HG03571 (cell line): ENCODE data around the gene KTN1.

ENCODE experiments used
- ATAC-seq: cut with Tn5 transposase; IDR thresholded peaks from one replicate; pipeline ENCODE4 v1.9.1; 2021; ENCODE audit not compliant: unreplicated experiment

The KTN1 gene

DNA sequence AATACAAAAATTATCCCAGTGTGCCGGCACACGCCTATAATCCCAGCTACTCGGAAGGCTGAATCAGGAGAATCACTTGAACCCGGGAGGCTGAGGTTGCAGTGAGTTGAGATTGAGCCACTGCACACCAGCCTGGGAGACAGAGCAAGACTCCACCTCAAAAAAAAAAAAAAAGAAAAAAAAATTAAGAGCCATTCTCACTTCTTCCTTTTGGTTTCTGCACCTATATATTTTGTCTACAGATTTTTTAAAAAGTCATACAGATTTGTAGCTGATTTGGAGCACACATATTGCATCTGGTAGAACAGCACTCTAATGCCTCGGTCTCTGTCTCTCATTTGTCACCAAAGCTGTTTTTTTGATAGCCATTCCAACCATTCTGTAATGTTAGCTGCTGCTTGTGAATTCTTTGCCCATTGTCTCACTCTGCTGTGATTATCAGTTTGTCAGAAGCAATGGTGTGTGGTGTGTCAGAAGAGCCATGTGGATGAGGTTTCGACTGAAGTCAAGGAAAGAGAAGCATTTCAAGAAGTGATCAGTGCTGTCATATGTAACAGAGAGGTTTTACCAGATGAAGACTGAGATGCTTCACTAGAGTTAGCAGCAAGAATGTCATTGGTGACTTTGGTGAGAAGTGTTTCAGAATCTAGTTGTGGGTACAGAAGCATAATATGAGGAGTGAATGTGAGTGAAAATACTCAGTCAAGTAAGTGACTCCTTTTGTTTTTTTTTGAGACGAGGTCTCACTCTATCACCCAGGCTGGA, 8.7 kb upstream of the KTN1 start:
- peak; percentile 64 for ATAC-seq

GRCh38 chr14:55572578-55572977, 7.4 kb upstream of the KTN1 start:
- no peak for ATAC-seq

DNA sequence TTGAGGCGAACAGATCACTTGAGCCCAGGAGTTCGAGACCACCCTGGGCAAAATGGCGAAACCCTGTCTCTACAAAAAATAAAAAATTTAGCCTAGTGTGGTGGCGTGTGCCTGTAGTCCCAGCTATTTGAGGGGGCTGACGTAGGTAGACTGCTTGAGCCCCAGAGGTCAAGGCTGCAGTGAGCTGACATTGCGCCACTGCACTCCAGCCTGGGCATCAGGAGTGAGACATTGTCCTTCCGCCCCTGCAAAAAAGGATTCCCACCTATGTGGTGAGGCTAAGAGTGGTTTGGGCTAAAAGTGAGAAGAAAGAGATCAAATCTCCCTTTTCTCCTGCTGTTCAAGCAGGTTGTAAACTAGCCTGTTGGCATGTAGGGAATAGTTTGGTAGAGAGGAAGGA, 5.0 kb upstream of the KTN1 start:
- ATAC-seq, result no peak

- ATAC-seq, result no peak
Measured at GRCh38 chr14:55577229-55577628, 2.8 kb upstream of the KTN1 start.

- no peak for ATAC-seq
Measured at GRCh38 chr14:55578511-55578910, 1.5 kb upstream of the KTN1 start.

DNA sequence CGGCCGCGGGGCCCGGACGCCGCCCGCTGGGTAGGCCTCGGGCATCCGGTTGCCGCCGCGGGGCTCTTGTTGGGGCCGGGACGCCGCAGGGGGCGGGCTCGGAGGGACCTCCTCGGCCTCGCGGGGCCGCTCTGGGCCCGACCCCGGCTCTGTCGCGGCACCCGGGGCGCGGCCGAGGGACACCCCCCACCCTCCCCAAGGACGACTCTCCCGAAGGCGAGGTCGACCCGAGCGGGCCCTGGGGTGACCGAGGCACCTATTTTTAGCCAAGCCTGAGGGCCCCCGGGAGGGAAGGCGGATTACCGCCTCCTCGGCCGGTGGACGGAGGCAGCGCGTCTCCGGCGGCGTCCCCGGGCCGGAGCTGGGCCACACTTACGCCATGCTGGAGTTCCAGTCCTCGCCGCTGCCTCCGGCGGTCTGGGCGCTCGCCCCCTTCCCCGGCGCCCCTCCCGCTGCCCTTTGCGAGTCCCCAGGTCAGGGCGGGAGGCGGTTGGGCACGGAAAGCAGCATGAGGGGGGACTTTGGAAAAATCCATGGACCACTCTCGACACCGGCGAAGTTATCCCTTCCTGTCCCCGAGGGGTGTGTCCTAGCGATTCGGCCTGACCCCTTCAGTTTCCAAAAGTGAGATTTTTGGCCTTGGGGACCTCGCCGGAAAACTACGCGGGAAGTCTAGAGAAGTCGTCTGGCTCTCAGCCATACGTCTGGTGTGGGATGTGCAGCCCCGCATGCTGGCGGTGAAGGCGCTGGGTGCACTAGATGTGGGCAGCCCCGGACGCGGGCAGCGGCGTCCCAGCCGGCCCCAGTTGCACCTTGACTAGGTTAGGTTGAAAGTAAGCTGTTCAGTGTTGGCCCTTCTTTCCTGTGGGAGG, 699 bp downstream of the KTN1 start:
- peak; percentile 49 for ATAC-seq

DNA sequence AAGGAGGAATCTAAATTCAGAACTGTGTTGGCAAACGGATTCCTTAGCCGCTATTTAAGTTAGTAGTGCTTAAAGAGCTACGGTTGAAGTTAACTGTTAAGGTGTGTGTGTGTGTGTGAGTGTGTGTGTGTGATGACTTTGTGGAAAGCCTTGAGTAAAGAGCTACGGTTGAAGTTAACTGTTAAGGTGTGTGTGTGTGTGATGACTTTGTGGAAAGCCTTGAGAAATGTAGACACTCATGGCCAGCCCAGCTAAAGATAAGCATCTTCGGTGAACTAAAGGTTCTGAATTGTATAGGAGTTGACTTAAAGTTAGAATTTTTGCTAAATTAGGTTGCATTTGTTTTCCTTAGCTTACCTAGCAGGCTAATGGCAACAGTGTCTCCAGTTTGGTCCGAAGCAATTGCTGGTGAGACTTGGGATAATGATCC, 1.4 kb downstream of the KTN1 start:
- no peak for ATAC-seq

GRCh38 chr14:55582746-55583145, 2.7 kb downstream of the KTN1 start:
- ATAC-seq, result no peak

DNA sequence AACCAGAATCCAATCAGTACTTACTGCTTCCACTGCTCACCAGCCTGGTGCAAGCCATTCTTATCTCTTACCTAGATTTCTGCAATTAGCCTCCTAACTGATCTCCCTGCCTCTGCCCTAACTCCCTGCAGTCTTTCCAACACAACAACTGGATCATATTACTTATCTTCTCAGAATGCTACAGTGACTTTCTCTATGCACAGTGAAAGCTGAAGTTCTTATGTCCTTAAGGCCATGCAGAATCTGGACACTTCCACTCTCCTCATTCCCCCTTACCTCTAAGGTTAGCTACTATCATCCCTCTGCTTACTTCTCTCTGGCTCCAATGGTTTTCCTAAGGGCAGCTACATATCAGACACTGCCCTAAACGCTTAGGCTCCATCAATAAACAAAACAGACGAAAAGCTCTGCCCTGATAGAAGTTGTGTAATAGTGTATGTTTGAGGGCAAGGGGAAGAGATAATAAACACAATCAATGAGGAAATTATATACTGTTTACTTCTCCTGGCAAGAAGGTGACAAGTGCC, 4.0 kb downstream of the KTN1 start:
- no peak for ATAC-seq

GRCh38 chr14:55585854-55586253, 5.8 kb downstream of the KTN1 start:
- ATAC-seq, result no peak

- ATAC-seq, result no peak
Measured at GRCh38 chr14:55586411-55586810, 6.4 kb downstream of the KTN1 start.

DNA sequence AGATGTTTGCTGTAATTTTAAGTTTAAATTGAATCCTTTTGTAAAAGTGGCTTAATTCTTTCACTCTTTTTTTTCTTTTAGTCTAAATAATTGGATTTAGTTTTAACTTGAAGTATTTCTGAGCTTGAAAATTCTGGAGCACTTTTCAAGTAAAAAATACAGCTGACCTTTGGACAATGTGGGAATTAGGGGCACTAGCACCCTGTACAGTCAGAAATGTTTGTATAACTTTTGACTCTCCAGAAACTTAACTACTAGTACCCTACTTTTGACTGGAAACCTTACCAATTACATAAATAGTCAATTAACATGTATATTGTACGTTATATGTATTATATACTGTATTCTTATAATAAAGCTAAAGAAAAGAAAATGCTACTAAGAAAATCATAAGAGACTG, 7.8 kb downstream of the KTN1 start:
- ATAC-seq, result no peak

DNA sequence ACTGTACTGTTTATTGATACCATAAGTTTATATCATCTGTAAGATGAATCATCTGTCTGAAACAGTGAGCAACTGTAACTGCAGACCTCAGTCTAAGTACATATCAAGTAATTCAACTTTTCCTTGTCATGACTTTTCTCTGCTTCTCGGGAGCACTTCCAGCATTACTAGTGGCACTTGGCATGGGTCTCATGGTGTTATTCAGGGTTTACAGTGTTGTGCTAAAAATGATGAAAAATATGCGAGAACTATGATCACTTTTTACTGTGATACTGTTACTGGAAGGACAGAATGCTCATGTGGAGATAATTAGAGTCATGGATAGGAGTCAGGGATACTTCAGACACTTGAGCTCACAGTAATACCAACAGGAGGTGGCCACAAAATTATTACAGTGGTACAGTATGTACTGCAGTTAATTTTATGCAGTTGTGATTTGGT, 8.3 kb downstream of the KTN1 start:
- ATAC-seq, result no peak

- ATAC-seq, result no peak
Measured at GRCh38 chr14:55589171-55589570, 9.2 kb downstream of the KTN1 start.

DNA sequence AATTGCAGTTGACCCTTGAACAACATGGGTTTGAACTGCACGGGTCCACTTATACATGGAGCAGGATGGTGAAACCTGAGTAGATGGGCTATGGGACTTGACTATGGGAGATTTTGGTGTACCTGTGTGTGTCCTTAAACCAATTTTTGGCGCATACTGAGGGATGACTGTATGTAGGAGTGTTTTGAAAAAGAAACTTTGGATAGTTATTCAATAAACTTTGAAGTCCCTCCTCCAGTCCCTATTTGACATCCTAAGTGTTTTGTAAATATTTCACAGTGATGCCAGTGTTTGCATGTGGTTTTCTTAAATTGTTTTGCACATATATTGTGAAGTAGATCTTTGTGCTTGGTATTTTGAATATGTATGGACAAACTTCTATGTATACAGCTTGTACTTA, 12.4 kb downstream of the KTN1 start:
- ATAC-seq, result no peak

- ATAC-seq, result no peak
Measured at GRCh38 chr14:55593698-55594097, 13.7 kb downstream of the KTN1 start.

- ATAC-seq, result no peak
Measured at GRCh38 chr14:55599250-55599879, 19.4 kb downstream of the KTN1 start.

GRCh38 chr14:55600784-55601561, 21.0 kb downstream of the KTN1 start:
- no peak for ATAC-seq

GRCh38 chr14:55603401-55603953, 23.5 kb downstream of the KTN1 start:
- ATAC-seq, result no peak

GRCh38 chr14:55604488-55604887, 24.5 kb downstream of the KTN1 start:
- ATAC-seq, result no peak
